B cell (primary cell): ENCODE results near the gene GUSB.

Experiments
- CTCF ChIP-seq: fragments of 200-600 bp; IDR thresholded peaks from one replicate; pipeline ENCODE4 v1.8.0; 2022; ENCODE audit warnings: antibody characterized with exemption, mild to moderate bottlenecking
- EZH2 ChIP-seq: IDR thresholded peaks from 2 replicates; pipeline ENCODE4 v1.6.1; 2012; ENCODE audit warnings: borderline replicate concordance, low read depth, mild to moderate bottlenecking, moderate library complexity, low read length; ENCODE audit not compliant: insufficient read depth, poor library complexity, severe bottlenecking

- TF ChIP-seq CTCF (no peak), EZH2 (no peak)
Measured at GRCh38 chr7:65962033-65962432, 20.0 kb downstream of the GUSB start.
